Measurements from ENCODE around the gene DRGX.

DRGX gene

DNA sequence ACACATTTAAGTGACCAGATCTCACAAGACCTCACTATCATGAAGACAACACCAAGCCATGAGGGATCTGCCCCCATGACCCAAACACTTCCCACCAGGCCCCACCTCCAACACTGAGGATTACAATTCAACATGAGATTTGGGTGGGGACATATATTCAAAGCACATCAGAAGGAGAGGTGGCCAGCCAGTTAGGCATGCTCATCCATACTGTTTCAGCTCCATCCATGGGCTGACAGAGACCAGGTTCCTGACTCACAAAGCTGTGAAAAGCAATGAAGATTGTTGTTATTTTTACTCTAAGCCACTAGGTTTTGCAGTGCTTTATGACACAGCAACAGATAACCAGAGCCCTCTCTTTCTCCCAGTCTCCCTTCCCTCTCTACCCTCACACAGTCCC lies 60.9 kb downstream of the DRGX start:
- no peak for DNase-seq

- DNase-seq, result no peak
Observed at GRCh38 chr10:49333192-49333591, 62.7 kb downstream of the DRGX start.

- DNase-seq, result no peak
Observed at GRCh38 chr10:49332768-49333167, 63.1 kb downstream of the DRGX start.

GRCh38 chr10:49332333-49332732 lies 63.6 kb downstream of the DRGX start:
- no peak for DNase-seq

DNA sequence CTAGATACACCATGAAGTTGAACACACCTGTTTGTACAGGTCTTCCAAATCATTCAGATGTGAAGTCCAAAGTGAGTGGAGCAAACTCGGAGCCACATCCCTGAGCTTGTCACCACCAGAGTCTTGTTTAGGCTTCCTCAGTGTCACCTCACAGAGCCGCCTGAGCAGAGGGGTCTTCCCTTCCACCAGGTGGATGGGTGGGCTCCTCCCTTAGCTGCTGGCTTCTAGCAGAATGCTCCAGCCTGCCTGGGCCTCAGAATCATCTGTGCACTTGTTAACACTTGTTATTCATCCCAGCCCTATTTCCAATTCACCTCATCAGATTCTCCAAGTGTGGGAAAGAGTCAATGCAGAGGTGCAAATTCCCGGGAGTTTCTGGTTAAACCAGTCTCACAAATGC lies 64.5 kb downstream of the DRGX start:
- no peak for DNase-seq

- no peak for DNase-seq
Observed at GRCh38 chr10:49330127-49330665, 65.7 kb downstream of the DRGX start.

- peak; percentile 19 to 66 (median 46) for DNase-seq
Observed at GRCh38 chr10:49329146-49329505, 66.8 kb downstream of the DRGX start.

- DNase-seq, result no peak
Observed at GRCh38 chr10:49328401-49329145, 67.3 kb downstream of the DRGX start.

GRCh38 chr10:49327036-49327813 lies 68.7 kb downstream of the DRGX start:
- DNase-seq, result no peak

- no peak for DNase-seq
Observed at GRCh38 chr10:49325916-49326783, 69.7 kb downstream of the DRGX start.

DNA sequence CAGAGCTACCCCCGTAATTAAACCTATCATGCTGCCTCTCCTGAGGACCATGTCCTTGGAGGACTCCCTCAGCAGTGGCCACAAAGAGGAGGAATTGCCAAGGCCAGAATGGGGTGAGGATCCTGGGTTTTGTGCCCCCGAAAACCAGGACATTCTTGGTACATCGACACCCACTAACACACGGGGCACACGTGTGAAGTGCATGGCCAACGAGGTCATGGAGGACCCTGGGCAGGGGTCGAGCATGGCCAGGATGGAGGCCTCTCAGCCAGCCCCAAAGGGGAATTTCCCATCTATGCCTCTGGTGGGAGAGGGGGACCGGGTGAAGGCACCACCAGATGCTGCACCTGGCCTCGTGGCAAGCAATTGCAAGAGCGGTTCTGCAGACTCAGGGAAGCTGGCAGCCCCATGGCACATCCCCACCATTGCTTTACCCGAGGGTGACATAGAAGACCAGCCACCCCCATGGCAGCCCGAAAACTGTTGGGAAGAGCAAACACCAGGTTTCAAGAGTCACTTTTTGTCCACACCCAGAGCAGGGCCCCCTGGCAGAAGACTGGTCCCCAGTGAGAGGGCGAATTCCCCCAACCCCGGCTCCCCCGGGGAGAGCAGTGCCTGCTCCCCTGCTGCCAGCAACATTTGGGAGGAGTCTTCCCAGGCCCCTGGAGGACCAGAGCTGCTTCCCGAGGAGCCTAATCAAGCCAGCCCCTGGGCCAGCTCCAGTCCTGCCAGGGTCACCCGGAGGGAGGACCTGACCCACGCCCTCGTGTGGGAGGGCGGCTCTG lies 70.6 kb downstream of the DRGX start:
- no peak for DNase-seq

- peak; percentile 40 to 64 (median 56) for DNase-seq
Observed at GRCh38 chr10:49324711-49325110, 71.2 kb downstream of the DRGX start.

DNA sequence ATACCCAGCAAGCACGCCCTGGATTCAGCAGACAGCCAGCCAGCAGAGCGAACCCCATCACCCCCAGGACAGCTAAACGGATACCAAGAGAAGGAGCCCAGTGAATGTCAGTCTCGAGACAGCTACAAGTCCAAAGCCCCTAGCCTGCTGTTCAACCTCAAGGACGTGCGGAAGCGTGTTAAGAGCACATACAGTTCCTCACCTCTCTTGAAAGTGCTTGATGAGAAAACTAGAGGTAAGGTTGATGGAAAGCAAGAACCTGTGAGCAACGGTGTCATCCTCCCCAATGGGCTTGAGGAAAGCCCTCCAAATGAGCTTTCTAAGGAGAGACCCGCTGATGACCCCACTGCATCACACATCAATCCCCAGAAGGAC lies 72.0 kb downstream of the DRGX start:
- DNase-seq, result no peak

DNA sequence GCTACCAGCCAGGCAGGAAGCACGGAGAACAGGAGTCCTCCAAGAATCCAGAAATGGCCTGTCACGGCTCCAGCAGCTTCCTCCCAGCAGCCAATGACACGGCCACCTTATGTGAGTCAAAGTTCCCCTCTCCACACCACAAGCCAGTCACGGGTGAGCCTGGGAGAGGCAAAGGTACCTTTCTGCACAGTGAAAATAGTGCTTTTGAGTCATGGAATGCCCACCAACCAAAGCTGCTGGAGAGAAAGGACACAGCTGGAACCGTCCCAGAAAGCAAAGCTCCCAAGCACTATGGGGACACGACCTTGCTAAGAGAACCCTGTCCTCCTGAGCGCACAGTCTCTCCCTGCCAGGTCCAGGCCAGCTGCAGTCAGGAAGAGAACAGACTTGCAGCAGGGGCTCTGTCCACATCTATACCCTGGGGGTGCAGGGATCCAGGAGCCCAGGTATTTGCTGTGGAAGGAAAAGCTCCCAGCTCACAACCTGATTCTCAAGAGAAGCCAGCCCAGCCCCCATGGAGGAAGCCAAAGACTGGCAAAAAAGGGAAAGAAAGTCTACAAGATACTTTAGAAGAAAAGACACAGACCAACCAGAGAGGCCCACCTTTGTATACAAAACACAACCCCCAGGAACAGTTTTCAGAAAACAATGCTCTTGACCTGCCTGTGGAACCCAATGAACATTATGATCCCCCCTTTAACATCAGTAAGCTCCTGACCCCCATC lies 72.6 kb downstream of the DRGX start:
- DNase-seq, result peak; percentile 33 to 51 (median 41)

DNA sequence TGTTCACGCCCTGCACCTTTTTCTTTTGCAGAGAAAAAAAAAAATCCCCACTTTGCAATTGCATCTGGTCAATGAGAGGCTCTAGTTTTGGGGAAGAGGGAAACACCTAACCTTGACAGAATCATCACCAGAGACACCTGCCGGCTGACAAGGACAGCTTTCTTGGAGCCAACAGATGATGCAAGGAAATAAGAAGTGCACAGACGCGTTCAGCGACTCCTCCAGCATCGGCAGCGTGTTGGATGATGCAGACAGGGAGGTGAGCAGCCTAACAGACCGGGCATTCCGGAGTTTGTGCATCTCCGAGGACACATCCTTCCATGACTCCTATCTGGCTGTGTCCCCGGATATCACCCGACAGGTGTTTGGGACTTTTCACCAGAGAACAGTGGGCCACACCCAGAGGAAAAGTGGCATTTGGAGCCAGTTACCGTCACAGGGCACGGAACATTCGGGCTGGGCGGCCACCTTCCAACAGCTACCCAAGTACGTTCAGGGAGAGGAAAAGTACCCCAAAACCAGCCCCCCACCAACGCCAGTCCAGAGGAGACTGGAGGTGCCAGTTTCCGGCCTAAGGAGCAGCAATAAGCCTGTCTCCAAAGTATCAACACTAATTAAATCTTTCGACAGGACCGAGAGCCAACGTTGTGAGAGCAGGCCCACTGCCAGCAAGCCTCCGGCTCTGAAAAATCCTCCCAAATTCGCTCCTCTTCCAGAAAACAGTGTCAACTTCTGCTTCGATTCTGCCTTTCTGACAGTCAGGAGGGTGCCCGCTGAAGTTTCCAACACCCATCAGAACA lies 73.3 kb downstream of the DRGX start:
- DNase-seq, result no peak

- no peak for DNase-seq
Observed at GRCh38 chr10:49321021-49321420, 74.9 kb downstream of the DRGX start.

GRCh38 chr10:49320191-49320590 lies 75.7 kb downstream of the DRGX start:
- no peak for DNase-seq

GRCh38 chr10:49319206-49319605 lies 76.7 kb downstream of the DRGX start:
- DNase-seq, result peak in 2 of 4 experiments; percentile 38 to 53

DNA sequence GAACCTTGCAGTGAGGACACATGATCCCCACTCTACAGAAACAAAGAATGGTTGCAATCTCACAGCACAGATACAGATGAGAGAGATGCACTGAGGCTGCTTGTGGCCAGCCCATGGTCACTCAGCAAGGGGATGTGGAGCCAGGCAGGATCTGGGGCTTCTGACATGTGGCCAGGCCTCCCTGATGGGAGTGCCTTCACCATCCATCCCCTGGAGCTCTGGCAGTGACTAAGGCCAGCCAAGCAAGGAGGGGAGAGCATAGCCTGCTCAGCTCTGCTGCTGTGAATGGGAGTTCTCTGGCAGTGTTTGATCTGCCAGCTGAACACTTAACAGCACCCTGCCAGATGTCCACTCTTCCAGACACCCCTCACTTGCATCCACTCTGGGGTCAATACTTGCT lies 77.1 kb downstream of the DRGX start:
- DNase-seq, result no peak

DNA sequence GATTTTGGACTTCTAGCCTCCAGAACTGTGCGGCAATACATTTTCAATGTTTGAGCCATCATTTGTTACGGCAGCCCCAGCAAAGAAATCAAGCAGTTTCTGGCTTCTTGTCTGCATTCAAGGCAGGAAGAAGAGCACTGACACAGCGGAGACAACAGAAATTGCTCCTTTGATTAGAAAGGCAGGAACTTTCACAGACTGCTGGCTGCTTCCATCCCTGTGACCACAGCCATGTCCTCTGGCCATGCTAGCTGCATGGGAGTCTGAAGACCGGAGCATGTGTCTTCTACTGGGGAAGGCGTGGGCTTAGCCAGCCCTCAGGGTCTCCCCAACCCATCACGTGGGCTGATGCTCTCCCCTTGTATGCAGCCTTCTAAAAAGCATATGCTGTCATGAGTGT lies 77.9 kb downstream of the DRGX start:
- no peak for DNase-seq

- DNase-seq, result peak; percentile 27 to 63 (median 42)
Observed at GRCh38 chr10:49314806-49315205, 81.1 kb downstream of the DRGX start.

All from suppressor macrophage (primary cell).